B cell (primary cell): ENCODE data around the gene CAMK2B. TPM values are rescaled to one million over a fixed set of nuclear protein-coding genes. Genes with fewer than 3 reads are reported as not detected.

Experiments
- ATAC-seq: fragments of 200-7000 bp; cut with Tn5 transposase; one replicate; pipeline ENCODE4 v1.10.0; 2021; ENCODE audit warnings: low read depth, mild to moderate bottlenecking, moderate number of reproducible peaks, moderate library complexity
- CTCF ChIA-PET: fragments of 350-600 bp; sonication (Branson Sonifier 250); formaldehyde crosslinking; loops from one replicate; lab custom pipeline; 2021; ENCODE audit warnings: antibody characterized with exemption, inconsistent platforms; lab: Charles Lee
- POLR2A ChIA-PET: fragments of 350-600 bp; sonication (Branson Sonifier 250); formaldehyde crosslinking; loops from one replicate; lab custom pipeline; 2021; ENCODE audit warnings: antibody characterized with exemption; lab: Charles Lee
- DNase-seq: peaks from one replicate; pipeline ENCODE4 v3.0.0; 2013
- H2AFZ ChIP-seq: 2 replicates; pipeline ENCODE4 v1.6.1; 2012; ENCODE audit warnings: mild to moderate bottlenecking, low read depth, low read length; ENCODE audit not compliant: insufficient read depth, poor library complexity, severe bottlenecking
- H3K27ac ChIP-seq, 2 donors: 1 replicate in 1 of 2; 2 replicates in 1 of 2; pipeline ENCODE4 v1.5.1; 2012 to 2013; ENCODE audit warnings: low read length in 2 of 2, mild to moderate bottlenecking in 2 of 2, moderate library complexity in 1 of 2
- H3K27me3 ChIP-seq, 4 experiments: fragments of 200-600 bp in 1 of 4; sonication (generic) in 1 of 4; replicated peaks in 1 of 4; 1 replicate in 2 of 4; 2 replicates in 2 of 4; pipeline versions ENCODE4 v1.6.1 to v1.7.0; 2013 to 2016; ENCODE audit warnings: low read length in 3 of 4, mild to moderate bottlenecking in 2 of 4, mixed read lengths in 1 of 4, moderate library complexity in 1 of 4; ENCODE audit not compliant: insufficient read depth in 4 of 4, control insufficient read depth in 3 of 4; ENCODE audit errors: control extremely low read depth in 1 of 4
- H3K36me3 ChIP-seq, 2 experiments: replicated peaks in 1 of 2; 1 replicate in 1 of 2; 2 replicates in 1 of 2; pipeline versions ENCODE4 v1.6.1 to v1.7.1; 2013; ENCODE audit warnings: low read length in 1 of 2; ENCODE audit not compliant: insufficient read depth in 2 of 2, control insufficient read depth in 1 of 2; ENCODE audit errors: control extremely low read depth in 1 of 2, extremely low read depth in 1 of 2
- H3K4me1 ChIP-seq, 2 donors: fragments of 200-600 bp in 1 of 2; sonication (generic) in 1 of 2; 1 replicate in 1 of 2; 2 replicates in 1 of 2; pipeline versions ENCODE4 v1.5.1 to v1.6.1; 2013 to 2017; ENCODE audit warnings: low read length in 2 of 2; ENCODE audit not compliant: control insufficient read depth in 2 of 2, insufficient read depth in 2 of 2
- H3K4me2 ChIP-seq: replicated peaks from 2 replicates; pipeline ENCODE3; 2012; ENCODE audit warnings: mild to moderate bottlenecking, low read depth, low read length; ENCODE audit not compliant: poor library complexity, severe bottlenecking
- H3K4me3 ChIP-seq, 5 experiments: fragments of 200-600 bp in 1 of 5; sonication (generic) in 1 of 5; 1 replicate in 3 of 5; 2 replicates in 2 of 5; pipeline versions ENCODE4 v1.5.1 to v1.7.0; 2011 to 2016; ENCODE audit warnings: low read length in 4 of 5, mild to moderate bottlenecking in 4 of 5, low read depth in 2 of 5, control low read depth in 1 of 5, moderate library complexity in 1 of 5; ENCODE audit not compliant: insufficient read depth in 1 of 5; ENCODE audit errors: control extremely low read depth in 1 of 5, extremely low read depth in 1 of 5
- H3K79me2 ChIP-seq: fragments of 200-600 bp; sonication (generic); one replicate; pipeline ENCODE4 v1.6.0; 2016; ENCODE audit warnings: low read length; ENCODE audit not compliant: control insufficient read depth, insufficient read depth
- H3K9ac ChIP-seq: fragments of 200-600 bp; sonication (generic); 2 replicates; pipeline ENCODE4 v1.6.1; 2017; ENCODE audit warnings: mild to moderate bottlenecking, low read length, moderate library complexity
- H3K9me3 ChIP-seq, 3 donors: one replicate each; pipeline versions ENCODE4 v1.6.1 to v1.7.1; 2013; ENCODE audit warnings: low read length in 2 of 3; ENCODE audit not compliant: control insufficient read depth in 2 of 3, insufficient read depth in 1 of 3; ENCODE audit errors: control extremely low read depth in 1 of 3
- H4K20me1 ChIP-seq: 2 replicates; pipeline ENCODE4 v1.6.0; 2012; ENCODE audit warnings: mild to moderate bottlenecking, low read length; ENCODE audit not compliant: insufficient read depth, control insufficient read depth, poor library complexity, severe bottlenecking
- H3K27ac Mint-ChIP-seq: one replicate; pipeline ENCODE4 v1.8.0; 2021; ENCODE audit warnings: mixed read lengths
- H3K27me3 Mint-ChIP-seq: one replicate; pipeline ENCODE4 v1.8.0; 2021; ENCODE audit warnings: mixed read lengths
- H3K4me1 Mint-ChIP-seq: one replicate; pipeline ENCODE4 v1.8.0; 2021; ENCODE audit warnings: mixed read lengths
- H3K4me3 Mint-ChIP-seq: one replicate; pipeline ENCODE4 v1.8.0; 2021; ENCODE audit warnings: mixed read lengths
- H3K9me3 Mint-ChIP-seq: one replicate; pipeline ENCODE4 v1.8.0; 2022; ENCODE audit warnings: mixed read lengths; ENCODE audit not compliant: insufficient read depth
- EZH2 ChIP-seq: IDR thresholded peaks from 2 replicates; pipeline ENCODE4 v1.6.1; 2012; ENCODE audit warnings: borderline replicate concordance, low read depth, mild to moderate bottlenecking, moderate library complexity, low read length; ENCODE audit not compliant: insufficient read depth, poor library complexity, severe bottlenecking
- WGBS: methylation state at CpG from one replicate; pipeline ENCODE4 v1.1.5; 2013; ENCODE audit warnings: missing lambda C conversion rate; ENCODE audit not compliant: insufficient coverage; 5-methylcytosine and 5-hydroxymethylcytosine counted together
- intact Hi-C: fragments of 100-400 bp; cut with micrococcal nuclease; formaldehyde crosslinking; loops from one replicate; pipeline ENCODE4 v1.10.0; 2022
- polyA plus RNA-seq: library from polyadenylated mRNA; depleted of rRNA; stranded (reverse); fragments of >200 nt; gene quantifications from 2 replicates; pipeline ENCODE4 v1.2.3, GENCODE V29; 2012
- total RNA-seq, 2 donors: library from RNA; stranded (reverse); fragments of 120-200 nt in 1 of 2; gene quantifications; 1 replicate in 1 of 2; 2 replicates in 1 of 2; pipeline versions ENCODE4 v1.2.3 to v1.2.4, GENCODE V29; 2013 to 2022
- TF ChIP-seq, protein P1 (sequence below): fragments of 200-600 bp; IDR thresholded peaks from one replicate; pipeline ENCODE4 v1.8.0; 2022; ENCODE audit warnings: antibody characterized with exemption, mild to moderate bottlenecking

Gene CAMK2B
- total and polyA plus RNA-seq, 2 donors (not counting 1 experiment from before 2014, with no cell fraction given), result 0.42 TPM; not detected in 1

DNA sequence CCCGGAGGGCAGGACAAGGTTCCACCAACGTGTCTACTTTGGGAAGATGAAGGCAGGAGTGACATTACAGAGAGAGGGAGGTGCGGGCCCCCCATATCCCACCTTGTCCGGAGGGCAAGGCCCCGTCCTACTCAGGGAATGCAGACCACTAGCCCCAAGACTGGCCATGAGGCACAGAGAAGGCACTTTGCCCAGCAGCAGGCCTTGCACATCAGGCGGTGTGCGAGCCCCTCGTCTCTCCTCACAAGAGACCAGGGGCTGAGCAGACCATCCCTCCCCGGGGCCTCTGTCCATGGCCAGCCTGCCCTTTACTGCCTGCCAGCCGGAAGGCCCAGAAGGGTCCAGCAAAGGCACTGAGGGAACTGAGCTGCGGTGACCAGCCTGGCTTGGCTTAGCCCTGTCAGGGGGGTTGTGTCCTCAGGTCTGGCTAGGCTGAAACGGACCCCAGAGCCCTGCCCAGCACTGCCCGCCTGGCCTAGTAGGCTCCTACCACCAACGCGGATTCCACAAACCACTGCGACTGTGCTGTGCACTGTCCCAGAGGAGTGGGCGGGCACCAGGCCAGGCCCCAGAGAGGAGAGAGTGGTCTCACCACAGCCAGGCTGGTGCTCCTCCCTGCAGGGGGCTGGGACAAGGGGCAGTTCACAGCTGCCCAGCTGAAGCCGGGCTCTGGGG lies 16.7 kb downstream of the CAMK2B start:
- DNase-seq, result no peak
- ATAC-seq, result no peak
- ChIA-PET CTCF (no interaction called here), POLR2A (no interaction called here)
- Mint-ChIP-seq H3K27ac (no peak overlapping the region), H3K4me1 (peaks cover 11% of the 10 kb centered on the region), H3K9me3 (no peaks in the 10 kb centered on the region), H3K4me3 (no peak overlapping the region), H3K27me3 (peaks cover 9% of the 10 kb centered on the region)
- H3K4me2 ChIP-seq, result peak overlapping the region; percentile 83
- intact Hi-C loops, result no loop called here
- TF ChIP-seq, protein P1, sequence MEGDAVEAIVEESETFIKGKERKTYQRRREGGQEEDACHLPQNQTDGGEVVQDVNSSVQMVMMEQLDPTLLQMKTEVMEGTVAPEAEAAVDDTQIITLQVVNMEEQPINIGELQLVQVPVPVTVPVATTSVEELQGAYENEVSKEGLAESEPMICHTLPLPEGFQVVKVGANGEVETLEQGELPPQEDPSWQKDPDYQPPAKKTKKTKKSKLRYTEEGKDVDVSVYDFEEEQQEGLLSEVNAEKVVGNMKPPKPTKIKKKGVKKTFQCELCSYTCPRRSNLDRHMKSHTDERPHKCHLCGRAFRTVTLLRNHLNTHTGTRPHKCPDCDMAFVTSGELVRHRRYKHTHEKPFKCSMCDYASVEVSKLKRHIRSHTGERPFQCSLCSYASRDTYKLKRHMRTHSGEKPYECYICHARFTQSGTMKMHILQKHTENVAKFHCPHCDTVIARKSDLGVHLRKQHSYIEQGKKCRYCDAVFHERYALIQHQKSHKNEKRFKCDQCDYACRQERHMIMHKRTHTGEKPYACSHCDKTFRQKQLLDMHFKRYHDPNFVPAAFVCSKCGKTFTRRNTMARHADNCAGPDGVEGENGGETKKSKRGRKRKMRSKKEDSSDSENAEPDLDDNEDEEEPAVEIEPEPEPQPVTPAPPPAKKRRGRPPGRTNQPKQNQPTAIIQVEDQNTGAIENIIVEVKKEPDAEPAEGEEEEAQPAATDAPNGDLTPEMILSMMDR, result no peak
- TF ChIP-seq EZH2, result no peak
- no peak overlapping the region for H3K27ac ChIP-seq
- H3K36me3 ChIP-seq, result no peaks in the 10 kb centered on the region
- peaks cover 0 to 50% (median 10%) of the 10 kb centered on the region in 4 experiments for H3K27me3 ChIP-seq
- peaks cover 0 to 16% (median 0%) of the 10 kb centered on the region in 3 donors for H3K9me3 ChIP-seq
- H3K4me1 ChIP-seq, result peaks cover 16 to 18% of the 10 kb centered on the region in 2 donors
- no peaks in the 10 kb centered on the region for H3K79me2 ChIP-seq
- H3K4me3 ChIP-seq, result no peak overlapping the region
- no peaks in the 10 kb centered on the region for H4K20me1 ChIP-seq
- 94% methylated on average over 16 of the region's 18 CpGs for WGBS
- no peak overlapping the region for H2AFZ ChIP-seq
- H3K9ac ChIP-seq, result no peak overlapping the region

DNA sequence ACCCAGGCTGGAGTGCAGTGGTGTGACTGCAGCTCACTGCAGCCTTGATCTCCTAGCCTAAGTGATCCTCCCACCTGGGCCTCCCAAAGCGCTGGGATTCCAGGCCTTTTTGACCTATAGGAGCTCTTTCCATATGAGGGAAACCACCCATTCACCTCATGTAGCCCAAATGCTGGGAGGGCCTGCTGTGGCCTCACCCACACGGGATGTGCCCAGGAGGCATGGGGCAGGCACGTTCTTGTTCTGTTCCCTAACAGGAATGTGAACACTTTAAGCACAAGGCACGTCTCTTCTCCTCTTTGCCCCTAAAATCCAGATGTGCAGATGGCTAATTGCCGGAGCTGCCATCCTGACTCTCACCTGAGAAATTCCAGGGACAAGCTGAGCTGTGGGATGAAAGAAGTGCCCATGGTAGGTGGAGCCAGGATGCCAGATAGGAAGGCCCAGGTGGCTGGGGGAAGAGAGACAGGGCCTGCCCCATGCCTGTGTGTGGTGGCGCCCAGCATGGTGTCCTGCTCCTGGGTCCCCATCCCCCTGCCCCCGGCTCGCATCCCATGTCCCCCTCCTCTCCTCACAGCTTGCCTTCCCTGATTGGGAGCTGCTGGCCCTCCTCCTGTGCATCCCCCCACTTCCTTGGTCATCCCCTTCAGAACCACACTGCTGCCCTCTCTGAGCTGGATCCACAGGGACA lies 17.3 kb downstream of the CAMK2B start:
- 88% methylated on average over 6 of the region's 8 CpGs for WGBS
- CTCF ChIA-PET, result no interaction called here
- no peak for ATAC-seq
- H3K27me3 ChIP-seq, result peaks cover 0 to 50% (median 10%) of the 10 kb centered on the region in 4 experiments
- POLR2A ChIA-PET, result no interaction called here
- H3K4me1 ChIP-seq, result peaks cover 16 to 18% of the 10 kb centered on the region in 2 donors
- DNase-seq, result no peak
- no peak overlapping the region for H3K4me3 ChIP-seq
- no peak overlapping the region for H2AFZ ChIP-seq
- H3K27ac Mint-ChIP-seq, result no peak overlapping the region
- intact Hi-C loops, result no loop called here
- peaks cover 0 to 16% (median 0%) of the 10 kb centered on the region in 3 donors for H3K9me3 ChIP-seq
- TF ChIP-seq, protein P1, result no peak
- no peak for TF ChIP-seq EZH2
- no peak overlapping the region for H3K27ac ChIP-seq
- H3K27me3 Mint-ChIP-seq, result peaks cover 9% of the 10 kb centered on the region
- no peaks in the 10 kb centered on the region for H3K9me3 Mint-ChIP-seq
- no peaks in the 10 kb centered on the region for H3K36me3 ChIP-seq
- no peak overlapping the region for H3K4me3 Mint-ChIP-seq
- H3K79me2 ChIP-seq, result no peaks in the 10 kb centered on the region
- H4K20me1 ChIP-seq, result no peaks in the 10 kb centered on the region
- no peak overlapping the region for H3K4me2 ChIP-seq
- no peak overlapping the region for H3K9ac ChIP-seq
- peaks cover 11% of the 10 kb centered on the region for H3K4me1 Mint-ChIP-seq
